Stimulated activated naive CD8-positive, alpha-beta T cell treated with anti-CD3 and anti-CD28 coated beads, Interleukin-15, amount 100 ng/mL, for 72 hours (primary cell): ENCODE results near the gene EML5.

Experiments used
- ATAC-seq: fragments of 150-1000 bp; cut with Tn5 transposase; 2 replicates; pipeline ENCODE4 v1.10.0; 2021; ENCODE audit warnings: mild to moderate bottlenecking, moderate library complexity
- DNase-seq, 2 donors: peaks; one replicate each; pipeline ENCODE4 v3.0.0; 2021 to 2022
- H3K27ac Mint-ChIP-seq, 2 donors: one replicate each; pipeline ENCODE4 v1.8.0; 2022; ENCODE audit warnings: mild to moderate bottlenecking in 2 of 2, mixed read lengths in 2 of 2, moderate library complexity in 2 of 2
- H3K27me3 Mint-ChIP-seq: one replicate; pipeline ENCODE4 v1.8.0; 2022; ENCODE audit warnings: mixed read lengths
- H3K4me1 Mint-ChIP-seq: one replicate; pipeline ENCODE4 v1.8.0; 2022; ENCODE audit warnings: mild to moderate bottlenecking, mixed read lengths
- H3K4me3 Mint-ChIP-seq, 2 donors: one replicate each; pipeline ENCODE4 v1.8.0; 2022; ENCODE audit warnings: mild to moderate bottlenecking in 2 of 2, mixed read lengths in 2 of 2, moderate library complexity in 1 of 2
- H3K9me3 Mint-ChIP-seq, 2 donors: one replicate each; pipeline ENCODE4 v1.8.0; 2022; ENCODE audit warnings: mixed read lengths in 2 of 2

EML5 gene

DNA sequence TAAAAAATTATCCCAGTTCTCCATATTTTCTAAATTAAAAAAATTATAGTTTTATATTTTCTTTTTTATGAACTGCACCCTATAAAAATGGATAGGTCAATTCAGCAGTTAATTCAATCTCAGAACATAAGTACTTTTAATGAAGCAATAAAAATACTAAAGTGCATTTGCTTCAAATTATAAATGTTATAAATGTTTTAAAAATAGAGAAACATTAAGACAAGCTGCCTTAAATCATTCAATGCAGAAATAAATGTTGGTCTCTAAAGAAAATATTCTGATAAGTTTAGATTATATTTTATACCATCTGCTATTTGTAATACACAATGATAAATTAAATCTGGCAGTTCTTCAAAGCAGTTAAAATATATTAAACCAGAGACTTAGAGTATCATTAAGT, 164.3 kb downstream of the EML5 start:
- H3K27ac Mint-ChIP-seq = no peak overlapping the region
- no peak overlapping the region for H3K4me3 Mint-ChIP-seq
- no peaks in the 10 kb centered on the region for H3K9me3 Mint-ChIP-seq
- DNase-seq = no peak
- H3K27me3 Mint-ChIP-seq = no peaks in the 10 kb centered on the region
- no peaks in the 10 kb centered on the region for H3K4me1 Mint-ChIP-seq
- no peak for ATAC-seq

DNA sequence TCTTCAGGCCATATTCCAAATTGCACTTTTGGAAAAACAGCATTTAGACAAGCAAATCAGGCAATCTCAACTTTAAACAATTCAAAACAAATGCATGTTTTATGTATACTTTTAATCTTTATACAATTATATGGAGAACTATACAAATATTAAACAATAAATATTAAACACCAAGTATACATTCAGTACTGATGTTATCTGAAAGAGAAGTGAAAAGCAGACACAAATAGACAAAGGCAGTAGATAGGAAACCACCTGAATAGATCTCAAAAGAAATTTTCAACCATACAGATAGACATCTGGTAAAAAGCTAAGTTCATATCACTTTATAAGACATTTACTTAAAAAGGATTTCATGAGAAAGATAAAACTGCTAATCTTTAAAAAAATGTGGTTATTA, 164.7 kb downstream of the EML5 start:
- Mint-ChIP-seq H3K27me3 (no peaks in the 10 kb centered on the region), H3K4me1 (no peaks in the 10 kb centered on the region), H3K27ac (no peak overlapping the region), H3K9me3 (no peaks in the 10 kb centered on the region), H3K4me3 (no peak overlapping the region)
- no peak for DNase-seq
- no peak for ATAC-seq

- DNase-seq (no peak), ATAC-seq (no peak)
- Mint-ChIP-seq H3K27ac (no peak overlapping the region), H3K27me3 (no peaks in the 10 kb centered on the region), H3K4me1 (no peaks in the 10 kb centered on the region), H3K4me3 (no peak overlapping the region), H3K9me3 (no peaks in the 10 kb centered on the region)
Measured at GRCh38 chr14:88625671-88626070, 167.1 kb downstream of the EML5 start.

DNA sequence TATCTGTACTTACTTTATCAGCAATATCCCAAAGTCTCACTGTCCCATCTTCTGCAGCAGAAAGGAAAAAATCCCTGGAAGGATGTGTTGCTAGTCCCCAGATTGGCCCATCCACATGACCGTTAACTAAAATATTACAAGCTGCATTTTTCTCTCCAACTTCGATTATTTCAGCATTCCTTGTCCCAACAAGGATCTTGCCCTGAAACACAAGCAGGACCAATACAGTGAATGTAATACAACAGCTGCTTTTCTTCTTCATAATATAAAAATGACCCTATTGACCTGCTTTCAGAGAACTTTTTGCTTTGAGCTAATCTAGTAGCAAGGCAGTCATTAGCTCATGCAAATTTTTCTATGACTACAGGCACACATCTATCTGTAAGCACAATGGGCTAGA, 171.7 kb downstream of the EML5 start:
- H3K4me3 Mint-ChIP-seq = no peak overlapping the region
- no peaks in the 10 kb centered on the region for H3K27me3 Mint-ChIP-seq
- H3K27ac Mint-ChIP-seq = no peak overlapping the region
- ATAC-seq (no peak), DNase-seq (no peak)
- no peaks in the 10 kb centered on the region for H3K4me1 Mint-ChIP-seq
- H3K9me3 Mint-ChIP-seq = no peaks in the 10 kb centered on the region

- no peak for ATAC-seq
- Mint-ChIP-seq H3K4me3 (no peak overlapping the region), H3K4me1 (peaks cover 4% of the 10 kb centered on the region), H3K9me3 (no peaks in the 10 kb centered on the region), H3K27me3 (no peaks in the 10 kb centered on the region), H3K27ac (no peak overlapping the region)
- DNase-seq = no peak
Measured at GRCh38 chr14:88618476-88618875, 174.3 kb downstream of the EML5 start.

DNA sequence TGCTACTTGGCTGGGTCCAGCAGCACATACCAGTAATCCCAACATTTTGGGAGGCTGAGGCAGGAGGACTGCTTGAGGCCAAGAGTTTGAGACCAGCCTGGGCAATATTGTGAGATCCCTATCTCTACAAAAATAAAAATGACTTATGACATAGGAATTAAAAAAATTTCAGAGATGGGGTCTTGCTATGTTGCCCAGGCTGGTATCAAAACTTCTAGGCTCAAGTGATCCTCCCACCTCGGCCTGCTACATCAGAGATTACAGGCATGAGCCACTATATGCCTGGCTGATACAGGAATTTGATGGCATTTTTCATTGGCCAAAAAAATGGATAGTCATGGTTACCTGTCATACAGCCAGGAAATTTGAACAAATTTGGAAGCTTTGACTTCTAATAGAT, 175.3 kb downstream of the EML5 start:
- ATAC-seq (no peak), DNase-seq (no peak)
- no peak overlapping the region for H3K4me3 Mint-ChIP-seq
- H3K4me1 Mint-ChIP-seq = peaks cover 12% of the 10 kb centered on the region
- H3K9me3 Mint-ChIP-seq = no peaks in the 10 kb centered on the region
- H3K27ac Mint-ChIP-seq = no peak overlapping the region
- no peaks in the 10 kb centered on the region for H3K27me3 Mint-ChIP-seq

GRCh38 chr14:88616697-88617096, 176.1 kb downstream of the EML5 start:
- H3K4me3 Mint-ChIP-seq = no peak overlapping the region
- no peaks in the 10 kb centered on the region for H3K9me3 Mint-ChIP-seq
- ATAC-seq (no peak), DNase-seq (no peak)
- no peaks in the 10 kb centered on the region for H3K27me3 Mint-ChIP-seq
- no peak overlapping the region for H3K27ac Mint-ChIP-seq
- H3K4me1 Mint-ChIP-seq = peaks cover 16% of the 10 kb centered on the region

DNA sequence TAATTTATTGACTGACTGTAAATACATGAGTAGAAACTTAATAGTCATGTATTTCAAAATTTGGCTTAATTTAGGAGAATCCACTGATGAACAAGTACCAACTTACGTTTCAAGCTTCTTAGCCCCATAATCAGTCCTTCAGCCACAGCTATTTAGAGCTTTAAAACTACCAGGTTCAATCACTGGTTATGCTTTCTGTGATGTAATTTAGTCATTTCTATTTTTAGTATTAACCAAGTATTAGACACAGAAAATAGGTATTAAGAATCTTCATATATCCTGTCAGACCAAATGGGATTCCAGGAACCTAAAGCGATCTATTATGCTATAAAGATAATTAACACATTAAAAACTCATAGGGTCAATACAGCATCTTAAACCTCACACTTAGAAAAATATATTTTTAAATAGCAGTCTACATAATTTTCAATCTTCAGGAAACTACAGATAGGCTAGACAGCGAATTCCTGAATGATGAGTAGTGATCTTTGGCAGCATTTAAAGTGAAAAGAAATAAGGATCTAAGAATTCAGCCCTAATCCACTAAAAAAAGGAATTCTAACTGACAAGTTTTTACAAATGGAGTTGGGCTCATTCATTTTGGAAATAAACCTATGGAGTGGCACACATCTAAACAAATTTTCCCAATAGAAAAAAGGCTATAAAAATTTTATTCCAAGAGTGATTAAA, 178.4 kb downstream of the EML5 start:
- H3K27me3 Mint-ChIP-seq = no peaks in the 10 kb centered on the region
- ATAC-seq = no peak
- peaks cover 18% of the 10 kb centered on the region for H3K4me1 Mint-ChIP-seq
- H3K4me3 Mint-ChIP-seq = no peak overlapping the region
- no peak for DNase-seq
- H3K9me3 Mint-ChIP-seq = no peaks in the 10 kb centered on the region
- no peak overlapping the region for H3K27ac Mint-ChIP-seq

DNA sequence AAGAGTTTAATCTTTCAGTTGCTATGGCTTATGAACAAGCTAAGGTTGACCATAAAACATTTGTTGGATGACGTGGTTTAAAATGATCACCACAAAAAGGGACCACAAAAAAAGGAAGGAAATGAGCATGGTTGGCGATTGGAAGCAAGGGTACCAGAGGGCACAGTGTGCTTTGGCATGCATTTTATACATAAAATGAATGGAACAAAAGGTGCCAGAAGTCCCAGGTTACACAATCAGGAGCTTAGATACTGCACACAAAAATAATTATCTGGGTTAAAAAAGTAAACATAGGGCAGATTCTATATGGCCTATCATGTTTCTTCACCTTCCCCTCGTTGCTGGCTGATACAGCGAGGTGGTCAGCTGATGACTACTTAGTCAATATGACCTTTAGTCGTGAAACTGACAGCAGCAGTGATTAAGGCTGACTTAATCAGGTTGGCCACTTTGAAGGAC, 179.2 kb downstream of the EML5 start:
- ATAC-seq = peak; percentile 84
- H3K27me3 Mint-ChIP-seq = no peaks in the 10 kb centered on the region
- peaks cover 18% of the 10 kb centered on the region for H3K4me1 Mint-ChIP-seq
- no peak overlapping the region for H3K4me3 Mint-ChIP-seq
- no peak overlapping the region for H3K27ac Mint-ChIP-seq
- DNase-seq = no peak
- no peaks in the 10 kb centered on the region for H3K9me3 Mint-ChIP-seq

- no peak overlapping the region for H3K4me3 Mint-ChIP-seq
- ATAC-seq (no peak), DNase-seq (no peak)
- no peaks in the 10 kb centered on the region for H3K9me3 Mint-ChIP-seq
- no peak overlapping the region for H3K27ac Mint-ChIP-seq
- H3K4me1 Mint-ChIP-seq = peaks cover 18% of the 10 kb centered on the region
- H3K27me3 Mint-ChIP-seq = no peaks in the 10 kb centered on the region
Measured at GRCh38 chr14:88612981-88613380, 179.8 kb downstream of the EML5 start.

- ATAC-seq = no peak
- Mint-ChIP-seq H3K9me3 (no peaks in the 10 kb centered on the region), H3K4me1 (peaks cover 18% of the 10 kb centered on the region), H3K4me3 (no peak overlapping the region), H3K27ac (no peak overlapping the region), H3K27me3 (no peaks in the 10 kb centered on the region)
- DNase-seq = no peak
Measured at GRCh38 chr14:88611878-88612277, 180.9 kb downstream of the EML5 start.

- peaks cover 10% of the 10 kb centered on the region for H3K4me1 Mint-ChIP-seq
- no peak overlapping the region for H3K27ac Mint-ChIP-seq
- no peak overlapping the region for H3K4me3 Mint-ChIP-seq
- DNase-seq (no peak), ATAC-seq (no peak)
- no peaks in the 10 kb centered on the region for H3K9me3 Mint-ChIP-seq
- H3K27me3 Mint-ChIP-seq = no peaks in the 10 kb centered on the region
Measured at GRCh38 chr14:88607829-88608228, 184.9 kb downstream of the EML5 start.

DNA sequence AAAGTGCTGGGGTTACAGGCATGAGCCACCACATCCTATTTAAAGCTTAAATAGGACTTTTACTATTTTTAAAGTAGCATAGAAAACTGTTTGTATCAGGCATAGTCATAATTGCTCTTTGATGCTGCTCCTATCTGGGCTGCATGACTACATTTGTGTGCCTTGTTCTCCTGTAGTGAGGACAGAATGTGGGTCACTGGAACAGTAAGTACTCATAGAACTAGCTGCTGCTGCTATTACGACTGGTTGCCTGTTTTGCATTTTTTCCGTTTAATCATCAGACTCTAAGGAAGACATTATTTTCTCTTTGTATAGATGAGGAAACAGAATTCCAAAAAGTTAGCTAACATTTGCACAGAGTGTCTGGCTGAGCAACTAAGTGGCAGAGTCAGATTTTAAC, 187.2 kb downstream of the EML5 start:
- H3K4me3 Mint-ChIP-seq = no peak overlapping the region
- no peaks in the 10 kb centered on the region for H3K9me3 Mint-ChIP-seq
- no peaks in the 10 kb centered on the region for H3K27me3 Mint-ChIP-seq
- H3K4me1 Mint-ChIP-seq = peaks cover 6% of the 10 kb centered on the region
- no peak overlapping the region for H3K27ac Mint-ChIP-seq
- DNase-seq (no peak), ATAC-seq (peak; percentile 46)

DNA sequence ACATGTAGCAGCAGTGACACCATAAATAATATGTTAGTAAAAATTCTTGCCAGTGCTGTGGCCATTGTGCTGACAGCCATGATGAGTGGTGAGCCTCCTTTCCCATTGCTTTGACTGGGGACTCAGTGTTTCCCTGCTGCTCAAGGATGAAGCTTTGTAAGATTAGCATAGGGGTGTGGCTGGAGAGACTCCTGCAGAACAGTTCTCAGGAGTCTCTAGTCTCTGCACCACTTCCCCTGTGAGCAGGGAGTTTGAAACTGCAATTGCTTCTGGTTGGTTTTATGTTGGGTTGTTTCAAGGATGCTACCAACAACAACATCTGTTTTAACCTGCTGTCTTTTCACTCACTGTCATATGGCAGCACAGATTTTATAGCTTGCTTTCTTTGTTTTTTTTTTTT, 188.5 kb downstream of the EML5 start:
- Mint-ChIP-seq H3K9me3 (no peaks in the 10 kb centered on the region), H3K27me3 (no peaks in the 10 kb centered on the region), H3K27ac (no peak overlapping the region), H3K4me3 (no peak overlapping the region), H3K4me1 (peaks cover 19% of the 10 kb centered on the region)
- no peak for ATAC-seq
- no peak for DNase-seq

- ATAC-seq = peak; percentile 93
- H3K27me3 Mint-ChIP-seq = no peaks in the 10 kb centered on the region
- peak; percentile 19 to 63 for DNase-seq
- H3K4me1 Mint-ChIP-seq = peaks cover 41% of the 10 kb centered on the region
- H3K27ac Mint-ChIP-seq = peak overlapping the region; percentile 86 to 87
- H3K9me3 Mint-ChIP-seq = no peaks in the 10 kb centered on the region
- peak overlapping the region; percentile 57 to 76 for H3K4me3 Mint-ChIP-seq
Measured at GRCh38 chr14:88599761-88600439, 192.9 kb downstream of the EML5 start.

DNA sequence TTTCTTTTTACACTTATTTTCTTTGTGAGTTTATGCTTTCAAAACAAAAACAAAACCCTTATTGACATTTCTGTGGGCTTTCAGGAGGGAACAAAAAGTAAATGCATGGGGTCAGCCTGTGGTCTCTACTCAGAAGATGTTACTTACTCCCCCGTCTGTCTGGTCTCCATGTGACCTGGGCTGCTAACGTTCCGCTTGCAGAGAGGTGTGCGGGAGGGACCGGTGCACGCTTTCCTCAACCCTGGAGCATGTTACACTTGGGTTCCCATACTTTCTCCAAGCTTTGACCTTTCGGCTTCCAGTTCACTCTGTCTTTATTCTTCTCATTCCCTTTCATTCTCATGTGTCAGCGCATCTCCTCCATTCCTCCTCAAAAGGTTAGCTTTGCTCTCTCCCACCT, 193.4 kb downstream of the EML5 start:
- Mint-ChIP-seq H3K4me1 (peaks cover 41% of the 10 kb centered on the region), H3K27me3 (no peaks in the 10 kb centered on the region), H3K4me3 (peak overlapping the region; percentile 43 to 76), H3K27ac (peak overlapping the region in 1 of 2 donors; percentile 87), H3K9me3 (no peaks in the 10 kb centered on the region)
- DNase-seq (no peak), ATAC-seq (no peak)
